Measurements from ENCODE around the gene CHKA.
"Not testable (repeated sequence)": the region's sequence is repeated elsewhere in the genome, so short reads cannot be mapped to it uniquely, and the experiment has no call there.

Gene CHKA

GRCh38 chr11:68115285-68115684 lies 5.9 kb downstream of the CHKA start:
- no peak for DNase-seq

GRCh38 chr11:68113986-68114385 lies 7.2 kb downstream of the CHKA start:
- DNase-seq: no peak

- DNase-seq: no peak
Observed at GRCh38 chr11:68107689-68108088, 13.5 kb downstream of the CHKA start.

DNA sequence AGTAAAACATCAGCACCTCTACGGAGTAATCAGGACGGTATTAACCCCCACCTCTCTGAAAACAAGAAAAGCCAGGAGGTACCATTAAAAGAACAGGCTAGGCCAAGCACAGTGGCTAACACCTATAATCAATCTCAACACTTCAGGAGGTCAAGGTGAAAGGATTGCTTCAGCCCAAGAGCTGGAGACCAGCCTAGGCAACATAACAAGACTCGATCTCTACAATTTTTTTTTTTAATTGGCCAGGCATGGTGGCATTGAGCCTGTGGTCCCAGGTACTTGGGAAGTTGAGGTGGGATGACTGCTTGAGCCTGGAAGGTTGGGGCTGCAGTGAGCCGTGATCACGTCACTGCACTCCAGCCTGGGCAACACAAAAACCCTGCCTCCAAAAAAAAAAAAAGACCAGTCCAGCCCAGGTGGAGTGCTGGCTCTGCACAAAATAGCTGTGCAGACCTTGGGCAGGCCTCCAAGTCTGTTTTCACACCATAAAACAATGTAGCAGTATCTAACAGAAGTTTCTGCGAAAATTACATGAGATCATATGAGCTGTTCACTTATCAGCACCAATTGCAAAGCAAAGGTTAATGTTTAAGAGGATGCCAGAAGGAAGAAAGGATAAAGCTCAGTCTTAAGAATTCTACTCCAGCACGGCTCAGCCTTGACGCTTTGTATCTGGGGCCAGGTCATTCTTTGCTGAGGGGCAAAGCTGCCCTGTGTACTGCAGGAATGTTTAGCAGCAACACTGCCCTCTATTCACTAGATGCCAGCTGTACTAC lies 14.8 kb downstream of the CHKA start:
- DNase-seq: no peak

DNA sequence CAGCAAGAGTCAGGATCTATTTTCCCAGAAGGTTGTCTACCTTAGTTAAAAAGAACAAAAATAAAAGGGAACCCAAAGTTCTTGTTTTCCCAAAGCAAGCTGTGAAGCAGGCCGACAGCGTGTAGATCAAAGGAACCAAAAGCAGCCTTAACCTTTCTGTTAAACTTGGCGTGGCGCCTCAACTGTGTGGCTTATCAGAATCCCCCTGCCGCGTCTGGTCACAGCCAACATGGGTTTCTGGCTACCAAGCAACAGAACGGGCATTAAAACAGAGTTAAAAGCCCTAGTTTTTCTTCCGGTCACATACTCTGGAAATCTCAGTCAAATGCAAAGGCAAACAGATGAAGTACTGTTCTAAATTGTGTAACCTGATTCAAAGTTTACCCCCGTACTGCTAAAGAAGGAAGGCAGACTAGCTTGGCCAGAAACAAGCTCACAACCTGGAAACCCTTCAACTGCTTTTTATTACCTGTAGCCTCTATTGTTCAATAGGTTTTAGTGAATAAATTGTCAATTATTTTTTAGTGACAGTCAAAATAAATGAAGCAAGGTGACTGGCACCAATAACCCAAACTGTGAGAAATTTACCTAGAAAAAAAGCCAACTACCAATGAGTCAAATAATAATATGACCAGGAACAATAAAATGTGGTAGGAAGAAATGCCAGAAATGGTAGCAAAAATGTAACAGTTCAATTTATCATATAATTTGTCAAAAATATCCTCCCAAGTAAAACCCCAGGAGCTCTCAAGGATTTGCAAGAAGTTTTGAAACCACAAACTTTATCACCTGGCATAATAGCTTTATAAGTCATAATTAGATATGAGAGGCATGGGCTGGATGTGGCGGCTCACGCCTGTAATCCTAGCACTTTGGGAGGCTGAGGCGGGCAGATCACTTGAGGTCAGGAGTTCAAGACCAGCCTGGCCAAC lies 21.4 kb downstream of the CHKA start:
- DNase-seq: peak in 1 of 2 experiments; percentile 17

DNA sequence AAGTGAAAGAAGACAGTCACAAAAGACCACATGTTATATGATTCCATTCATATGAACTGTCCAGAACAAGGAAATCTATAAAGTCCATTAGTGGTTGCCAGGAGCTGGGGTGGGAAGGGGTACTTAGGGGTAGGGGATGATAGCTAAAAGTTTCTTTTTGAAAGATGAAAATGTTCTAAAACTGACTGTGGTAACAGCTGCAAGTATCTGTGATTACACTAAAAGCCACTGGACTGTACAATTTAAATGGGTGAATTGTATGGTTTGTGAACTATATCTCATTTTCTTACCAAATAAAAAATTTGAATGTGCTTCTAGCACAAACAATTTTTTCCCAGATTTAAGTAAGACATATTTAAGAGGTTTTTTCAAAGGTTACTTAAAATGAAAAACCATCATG lies 22.1 kb downstream of the CHKA start:
- DNase-seq: no peak

- no peak for DNase-seq
Observed at GRCh38 chr11:68096962-68097361, 24.2 kb downstream of the CHKA start.

DNA sequence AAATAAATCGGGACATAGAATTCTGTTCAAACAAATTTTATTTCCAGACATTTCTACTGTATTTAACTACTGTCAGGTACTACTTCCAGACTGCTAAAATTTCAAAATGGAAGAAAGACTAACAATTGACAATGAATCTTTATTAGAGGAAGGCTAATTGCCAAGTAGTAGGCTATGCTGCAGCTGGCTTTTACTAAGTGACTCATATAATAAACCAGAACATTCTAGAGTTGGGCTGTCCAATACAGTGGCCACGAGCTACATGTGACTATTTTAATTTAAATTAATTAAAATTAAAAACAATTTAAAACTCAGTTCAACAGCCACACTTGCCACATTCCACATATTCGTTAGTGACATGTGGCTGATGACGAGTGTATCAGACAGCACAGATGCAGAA lies 27.6 kb downstream of the CHKA start:
- no peak for DNase-seq

DNA sequence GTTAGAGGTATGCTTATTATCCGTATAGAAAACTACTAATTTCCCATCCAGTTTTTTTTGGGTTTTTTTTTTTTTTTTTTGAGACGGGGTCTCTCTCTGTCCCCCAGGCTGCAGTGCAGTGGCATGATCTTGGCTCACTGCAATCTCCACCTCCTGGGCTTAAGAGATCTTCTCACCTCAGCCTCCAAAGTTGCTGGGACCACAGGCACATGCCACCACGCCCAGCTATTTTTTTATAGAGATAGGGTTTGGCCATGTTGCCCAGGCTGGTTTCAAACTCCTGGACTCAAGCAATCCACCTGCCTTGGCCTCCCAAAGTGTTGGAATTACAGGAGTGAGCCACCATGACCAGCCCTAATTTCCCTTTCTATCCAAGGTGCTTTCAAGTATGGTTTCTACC lies 28.2 kb downstream of the CHKA start:
- DNase-seq: not testable (repeated sequence)

DNA sequence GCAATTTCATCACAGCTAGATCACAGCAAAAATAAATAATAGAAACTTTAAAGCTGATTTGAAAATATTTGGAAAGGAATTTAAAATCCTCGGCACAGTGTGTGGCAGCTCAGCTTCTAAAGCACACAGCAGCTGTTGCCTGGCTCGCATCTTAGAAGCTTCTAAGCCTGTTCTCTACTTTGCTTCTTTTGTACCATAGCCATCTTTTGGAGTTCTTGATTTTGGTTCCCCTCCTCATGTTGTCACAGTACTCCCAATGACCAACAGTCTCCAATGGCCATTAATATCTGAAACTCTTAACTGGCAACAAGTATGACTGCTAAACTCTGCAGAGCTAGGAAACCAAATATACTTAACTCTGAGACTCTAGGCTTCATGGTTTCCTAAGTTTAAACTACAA lies 28.8 kb downstream of the CHKA start:
- DNase-seq: no peak

DNA sequence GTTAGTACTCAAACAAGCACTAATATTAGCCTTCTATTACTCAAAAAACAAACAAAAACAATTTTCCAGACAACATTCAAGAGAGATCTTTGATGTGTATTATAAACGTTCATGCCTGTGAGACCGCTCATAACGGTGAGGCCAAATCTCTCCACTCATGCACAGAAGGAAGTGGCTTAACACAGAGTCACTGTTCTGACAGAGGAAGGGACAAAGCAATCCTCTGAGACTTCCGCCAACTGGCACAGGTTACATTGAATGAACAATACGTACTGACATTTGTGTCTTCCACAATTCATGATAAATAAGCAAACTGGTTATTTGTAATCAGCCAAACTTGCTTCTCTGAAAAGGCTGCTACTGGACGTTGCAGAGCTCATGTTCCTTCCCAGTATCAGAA lies 30.5 kb downstream of the CHKA start:
- no peak for DNase-seq

DNA sequence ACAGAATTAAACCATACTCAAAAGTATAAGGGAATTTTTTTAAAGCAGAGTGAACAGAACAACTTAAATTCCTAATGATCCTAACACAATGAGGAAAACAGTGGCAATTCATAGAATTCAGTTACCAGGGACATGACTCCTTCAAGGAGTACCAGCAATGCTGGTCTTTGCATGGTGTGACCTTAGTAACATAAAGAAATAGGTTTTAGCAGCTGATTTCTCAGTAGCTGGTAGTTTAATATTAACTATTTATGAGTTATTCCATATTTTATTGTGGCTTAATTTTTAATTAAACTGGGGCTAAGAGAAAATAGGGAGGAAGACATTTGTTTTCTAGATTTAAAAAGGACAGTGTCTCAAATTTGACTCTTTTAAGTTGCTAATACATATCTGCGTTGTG lies 30.9 kb downstream of the CHKA start:
- no peak for DNase-seq

DNA sequence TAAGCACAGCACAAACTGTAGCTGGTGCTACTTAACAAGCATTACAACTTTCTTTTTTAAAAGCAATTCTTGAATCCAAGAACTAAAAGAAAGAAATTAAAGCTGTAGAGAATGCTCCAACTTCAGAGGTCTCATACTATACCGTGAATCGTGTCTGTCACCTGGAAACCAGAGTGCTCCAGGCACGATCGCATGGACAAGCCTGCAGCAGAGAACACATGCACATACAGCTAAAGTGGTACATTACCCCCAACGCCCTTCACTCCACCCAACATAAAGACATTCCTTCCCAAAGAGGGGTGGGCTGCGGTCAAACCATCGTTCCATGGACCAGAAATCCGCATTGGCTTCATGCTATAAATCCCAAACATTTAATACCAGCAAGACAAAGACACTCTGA lies 31.5 kb downstream of the CHKA start:
- DNase-seq: no peak

- DNase-seq: no peak
Observed at GRCh38 chr11:68083517-68083916, 37.7 kb downstream of the CHKA start.

- no peak for DNase-seq
Observed at GRCh38 chr11:68082481-68082880, 38.7 kb downstream of the CHKA start.

GRCh38 chr11:68081691-68082090 lies 39.5 kb downstream of the CHKA start:
- no peak for DNase-seq

DNA sequence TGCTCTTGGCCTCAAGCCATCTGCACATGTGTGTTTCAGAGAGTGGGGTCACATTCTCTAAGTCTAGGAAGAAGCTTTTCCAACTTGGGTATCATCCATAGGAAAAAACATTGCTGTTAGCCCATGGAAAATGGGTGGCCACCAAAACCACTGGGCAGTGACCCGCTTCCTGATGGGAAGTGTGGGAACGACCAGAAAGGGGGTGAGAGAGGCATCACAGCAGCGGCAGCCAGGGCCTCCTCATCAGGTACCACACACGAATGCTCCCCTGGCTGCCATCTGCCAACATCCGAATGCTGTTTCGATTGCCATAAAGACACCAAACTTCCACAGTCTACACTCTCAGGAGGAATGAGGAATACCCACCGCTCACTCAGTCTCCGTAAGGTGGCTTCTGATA lies 40.3 kb downstream of the CHKA start:
- DNase-seq: no peak

DNA sequence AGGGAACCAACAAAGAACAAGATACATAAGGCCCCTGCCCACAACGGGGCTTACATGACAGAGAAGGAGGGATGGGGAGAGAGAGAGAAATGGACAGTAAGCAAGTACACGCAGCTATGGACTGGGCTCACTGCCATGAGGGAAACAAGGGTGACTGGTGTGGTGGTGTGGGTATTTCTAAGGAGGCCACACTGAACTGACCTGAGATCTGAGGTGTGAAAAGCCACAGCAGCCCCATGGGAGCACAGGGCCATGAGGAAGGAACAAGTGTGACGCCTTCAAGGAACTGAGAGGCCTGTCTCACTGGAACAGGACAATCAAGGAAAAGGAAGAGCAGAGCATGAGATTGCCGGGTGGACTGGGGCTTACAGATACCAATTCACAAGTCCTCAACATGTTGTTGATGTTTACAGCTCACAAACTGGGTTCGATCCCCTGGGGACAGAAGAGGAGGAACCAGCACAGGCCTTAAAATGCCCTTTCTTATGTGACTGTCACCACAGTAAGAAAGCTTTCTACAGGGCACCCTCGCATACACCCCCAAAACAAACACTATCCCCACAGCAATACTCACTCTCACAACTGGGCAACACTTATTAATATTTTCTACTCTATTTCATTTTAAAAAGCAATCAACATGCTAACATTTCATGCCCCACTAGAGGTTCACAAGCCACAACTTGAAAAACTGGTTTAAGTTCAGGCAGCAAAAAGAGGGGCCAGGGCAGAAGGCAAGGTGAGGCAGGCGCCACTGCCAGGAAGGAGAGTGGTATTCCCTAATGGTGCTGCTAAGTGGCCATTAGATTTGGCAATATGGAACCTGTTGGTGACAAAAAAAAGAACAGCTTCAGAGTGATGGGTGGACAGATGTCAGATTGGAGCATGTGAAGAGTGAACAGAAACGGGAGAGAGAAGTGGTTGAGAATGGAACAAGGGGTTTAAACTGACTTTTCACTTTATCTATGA lies 43.3 kb downstream of the CHKA start:
- DNase-seq: no peak

DNA sequence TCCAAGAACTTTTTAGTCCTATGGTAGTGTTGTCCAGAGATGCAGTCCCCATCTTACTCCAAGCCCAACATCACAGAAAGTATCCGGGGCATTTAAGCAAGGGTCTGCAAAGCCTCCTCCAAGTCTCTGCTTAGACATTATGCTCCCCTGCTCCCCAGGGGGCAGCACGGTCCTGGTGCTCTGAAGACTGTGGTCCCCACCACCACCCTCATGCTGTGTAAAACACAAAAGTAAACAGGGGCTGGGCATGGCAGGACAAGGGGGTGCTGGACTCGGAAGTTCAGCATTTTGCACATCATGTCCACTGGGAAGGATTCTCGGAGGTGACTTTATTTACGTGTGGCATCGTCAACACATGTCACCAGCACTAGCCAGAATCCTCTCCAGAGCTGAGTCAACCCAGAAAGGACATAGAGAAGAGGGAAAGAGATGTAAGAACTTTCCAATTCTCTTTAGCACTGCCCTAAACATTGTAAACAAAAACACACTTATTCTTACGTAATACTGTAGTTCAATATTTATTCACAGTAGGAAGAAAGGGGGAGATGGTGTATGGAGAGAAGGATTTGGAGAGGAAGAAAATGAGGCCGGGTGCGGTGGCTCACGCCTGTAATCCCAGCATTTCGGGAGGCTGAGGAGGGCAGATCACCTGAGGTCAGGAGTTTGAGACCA lies 44.7 kb downstream of the CHKA start:
- no peak for DNase-seq

DNA sequence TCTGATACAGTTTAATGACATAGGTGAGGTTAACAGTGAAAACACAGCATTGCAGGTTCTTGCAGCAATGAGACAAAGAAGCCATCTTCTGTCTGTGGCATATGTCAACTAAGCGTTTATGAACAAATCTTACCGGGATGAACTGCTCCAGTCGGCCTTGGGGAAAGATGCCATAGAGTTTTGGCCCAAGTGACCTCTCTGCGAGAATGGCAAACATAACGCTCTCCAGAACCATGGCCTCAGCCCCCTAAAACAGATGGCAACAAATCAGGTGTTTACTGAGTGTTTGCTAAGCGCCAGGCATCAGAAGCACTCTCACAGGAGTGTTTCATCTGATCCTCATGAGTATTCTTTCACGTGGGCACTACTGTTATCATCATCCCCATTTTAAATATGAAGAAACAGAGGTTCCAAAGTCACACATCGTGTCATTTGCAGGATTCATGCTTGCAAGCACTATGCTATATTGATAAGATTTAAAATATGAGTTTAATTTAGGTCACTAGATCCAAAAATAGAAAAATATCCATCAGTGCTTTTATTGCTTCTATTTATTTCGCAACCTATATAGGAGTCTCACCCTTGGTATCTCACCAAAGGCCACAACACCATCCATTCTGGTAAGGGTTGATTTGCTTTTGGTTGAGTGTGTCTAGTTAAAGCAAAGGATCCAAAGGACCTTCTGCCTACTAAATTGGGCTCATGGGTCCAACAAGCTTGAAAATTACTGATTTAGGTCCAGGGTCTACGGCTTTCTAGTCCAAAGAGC lies 46.4 kb downstream of the CHKA start:
- no peak for DNase-seq

DNA sequence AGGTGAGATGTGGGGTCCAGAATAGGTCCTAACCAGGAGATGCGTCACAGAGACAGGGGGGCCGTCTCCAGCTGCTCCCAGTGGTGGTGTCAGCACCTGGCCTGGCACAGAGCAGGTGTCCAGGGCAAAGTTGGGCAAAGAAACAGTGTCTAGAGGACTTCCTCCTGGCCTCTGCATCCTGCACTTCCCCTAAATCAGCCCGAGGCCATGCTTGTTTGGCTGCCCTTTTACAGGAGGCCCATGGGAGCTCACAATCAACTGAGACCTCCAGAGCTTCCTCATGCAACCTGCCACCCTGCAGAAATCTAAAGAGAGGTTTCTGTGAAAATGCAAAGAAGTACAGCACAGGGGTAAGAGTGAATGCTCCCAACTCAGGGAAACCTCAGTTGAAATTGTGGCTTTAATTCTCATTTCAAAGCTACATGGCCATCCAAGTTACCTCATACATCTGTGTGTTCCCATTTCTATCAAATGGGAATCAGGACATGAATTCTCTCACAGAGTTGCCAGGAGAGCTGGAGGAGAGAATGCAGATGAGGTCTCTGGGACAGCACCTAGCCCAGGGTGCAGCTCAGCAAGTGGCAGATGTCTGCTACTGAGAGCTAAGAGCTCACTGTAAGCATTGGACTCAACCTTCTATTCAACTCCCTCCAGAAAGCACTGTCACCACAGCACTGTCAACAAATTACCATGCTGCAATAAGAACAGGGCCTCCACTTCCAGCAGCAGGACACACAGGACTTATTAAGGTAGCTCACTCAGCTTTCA lies 49.7 kb downstream of the CHKA start:
- no peak for DNase-seq

Data from stimulated activated CD4-positive, alpha-beta T cell treated with anti-CD3 and anti-CD28 coated beads, Interleukin-4, amount 100 ng/mL, for 4 hours (primary cell).